K562 (cell line): ENCODE measurements around the gene MYO18B. TPM values are rescaled to one million over a fixed set of nuclear protein-coding genes. Genes with fewer than 3 reads are reported as not detected.
A peak's percentile ranks its signal among the peaks of the same experiment; 100 is the strongest.

Experiments
- ATAC-seq: fragments of 200-7000 bp; cut with Tn5 transposase; 3 replicates; pipeline ENCODE4 v1.9.1; 2020; ENCODE audit warnings: moderate library complexity
- BruUV-seq: library from RNA; stranded (reverse); fragments of 400-500 nt; replicated peaks from 2 replicates; lab custom pipeline; 2021; lab: Mats Ljungman, UMichigan
- CTCF ChIA-PET: fragments of 300-600 bp; formaldehyde crosslinking; extraction: SDS; loops from one replicate; lab custom pipeline; 2021; ENCODE audit warnings: low intra/inter-chr PET ratio; lab: Yijun Ruan, JAX
- POLR2A ChIA-PET: fragments of 300-600, 350-650 bp; sonication (Branson Sonifier 250); formaldehyde crosslinking; extraction: SDS; loops from one replicate; lab custom pipeline; 2021; ENCODE audit warnings: antibody characterized with exemption, inconsistent platforms; lab: Yijun Ruan, JAX
- DNase-seq, 4 experiments: peaks; one replicate each; pipeline versions ENCODE4 v3.0.0 to v3.0.0-alpha.2; 2011 to 2018; ENCODE audit warnings: low spot score in 3 of 4, mixed read lengths in 3 of 4; ENCODE audit errors: extremely low read depth in 1 of 4
- FAIRE-seq: peaks from 2 replicates; lab custom pipeline; 2011; peaks lifted over from hg19 to GRCh38; lab: Jason Lieb, UNC
- H2AFZ ChIP-seq: 2 replicates; pipeline ENCODE4 v1.6.0; 2011; ENCODE audit warnings: low read depth, low read length, control low read depth, inconsistent platforms
- H3K27ac ChIP-seq: fragments of 200-600 bp; 3 replicates; pipeline ENCODE4 v1.8.0; 2011; ENCODE audit warnings: low read depth, mild to moderate bottlenecking, control low read depth, inconsistent platforms, low read length, moderate library complexity, mixed read lengths; ENCODE audit errors: extremely low read depth
- H3K27me3 ChIP-seq, 2 experiments: fragments of 300-600 bp in 1 of 2; 2 replicates in 1 of 2; 3 replicates in 1 of 2; pipeline versions ENCODE4 v1.6.0 to v1.8.0; 2011; ENCODE audit warnings: inconsistent platforms in 2 of 2, low read length in 2 of 2, mild to moderate bottlenecking in 1 of 2, mixed read lengths in 1 of 2, moderate library complexity in 1 of 2; ENCODE audit not compliant: control insufficient read depth in 2 of 2, insufficient read depth in 2 of 2
- H3K36me3 ChIP-seq: fragments of 300-600 bp; 3 replicates; pipeline ENCODE4 v1.8.0; 2011; ENCODE audit warnings: mild to moderate bottlenecking, low read length, inconsistent platforms; ENCODE audit not compliant: control insufficient read depth, insufficient read depth
- H3K4me1 ChIP-seq, 2 experiments: fragments of 200-600 bp in 1 of 2; replicated peaks in 1 of 2; 2 replicates in 1 of 2; 3 replicates in 1 of 2; pipeline versions ENCODE4 v1.5.1 to v1.8.0; 2011; ENCODE audit warnings: inconsistent platforms in 2 of 2, low read length in 2 of 2, mild to moderate bottlenecking in 1 of 2, mixed read lengths in 1 of 2, moderate library complexity in 1 of 2; ENCODE audit not compliant: control insufficient read depth in 2 of 2, insufficient read depth in 2 of 2
- H3K4me2 ChIP-seq: 2 replicates; pipeline ENCODE4 v1.6.1; 2011; ENCODE audit warnings: low read length, control low read depth, inconsistent platforms, mixed read lengths; ENCODE audit not compliant: insufficient read depth
- H3K4me3 ChIP-seq: fragments of 200-600 bp; sonication (generic), shearing (Covaris generic); 2 replicates; pipeline ENCODE4 v1.5.1; 2016; ENCODE audit warnings: control low read depth, inconsistent platforms
- H3K79me2 ChIP-seq: fragments of 200-600 bp; 3 replicates; pipeline ENCODE4 v1.8.0; 2011; ENCODE audit warnings: low read length, inconsistent platforms; ENCODE audit not compliant: control insufficient read depth, insufficient read depth
- H3K9ac ChIP-seq, 2 experiments: 2 replicates each; pipeline versions ENCODE4 v1.6.0 to v1.6.1; 2011; ENCODE audit warnings: low read depth in 2 of 2, low read length in 2 of 2, control low read depth in 1 of 2, inconsistent platforms in 1 of 2, mild to moderate bottlenecking in 1 of 2, mixed read lengths in 1 of 2; ENCODE audit not compliant: insufficient read depth in 1 of 2
- H3K9me1 ChIP-seq: one replicate; pipeline ENCODE4 v1.6.0; 2011; ENCODE audit warnings: inconsistent platforms, mild to moderate bottlenecking, low read length, moderate library complexity; ENCODE audit not compliant: control insufficient read depth, insufficient read depth
- H3K9me3 ChIP-seq: replicated peaks from 2 replicates; pipeline ENCODE4 v1.5.1; 2011; ENCODE audit warnings: low read depth, low read length, inconsistent platforms; ENCODE audit not compliant: control insufficient read depth, insufficient read depth
- H4K20me1 ChIP-seq: replicated peaks from 2 replicates; pipeline ENCODE4 v1.6.1; 2011; ENCODE audit warnings: low read length, inconsistent platforms, mixed read lengths; ENCODE audit not compliant: control insufficient read depth, insufficient read depth
- POLR2G ChIP-seq: fragments of 200-400 bp; formaldehyde crosslinking; IDR thresholded peaks from 2 replicates; pipeline ENCODE4 v1.6.1; 2017; ENCODE audit warnings: low read depth, mild to moderate bottlenecking, antibody characterized with exemption, low read length, moderate library complexity
- POLR3A ChIP-seq: IDR thresholded peaks from 2 replicates; pipeline ENCODE4 v1.6.1; 2011; ENCODE audit warnings: borderline replicate concordance, mild to moderate bottlenecking, moderate library complexity; ENCODE audit not compliant: insufficient read length, insufficient read depth; ENCODE audit errors: extremely low read depth
- ZBTB40 ChIP-seq, 2 experiments: fragments of 450-650 bp in 1 of 2; sonication (generic) in 1 of 2; formaldehyde crosslinking in 1 of 2; IDR thresholded peaks; 2 replicates each; pipeline versions ENCODE4 v1.7.1 to v1.9.0; 2016 to 2022; ENCODE audit warnings: inconsistent platforms in 1 of 2, mild to moderate bottlenecking in 1 of 2, missing genetic modification reagents in 1 of 2
- ZNF444 ChIP-seq: fragments of 250-450 bp; sonication (Bioruptor Pico); IDR thresholded peaks from 2 replicates; pipeline ENCODE4 v1.4.0; 2020; ENCODE audit warnings: mild to moderate bottlenecking, moderate library complexity
- WGBS: fragments of 100-300 bp; shearing (Covaris generic); methylation state at CpG from one replicate; pipeline ENCODE4 v1.1.6; 2016; ENCODE audit warnings: low coverage, mixed read lengths; ENCODE audit not compliant: insufficient coverage; ENCODE audit errors: missing lambda C conversion rate; 5-methylcytosine and 5-hydroxymethylcytosine counted together
- in situ Hi-C: fragments of 300-500 bp; cut with MboI; formaldehyde crosslinking; loops from 4 replicates; pipeline ENCODE4 v1.15.0; 2018; ENCODE audit warnings: inconsistent platforms, mixed read lengths
- intact Hi-C: fragments of 100-400 bp; cut with micrococcal nuclease; formaldehyde crosslinking; loops from 2 replicates; pipeline ENCODE4 v1.14.2; 2022
- polyA plus RNA-seq, 8 experiments: library from polyadenylated mRNA; depleted of rRNA in 4 of 8; stranded (reverse) in 5 of 8; unstranded in 3 of 8; fragments of >200 nt; fragmentation: Nextera tagmentation in 2 of 8; fragmentation: Illumina TruSeq in 1 of 8; extraction: Ambion mirVana in 2 of 8; extraction: Trizol in 1 of 8; gene quantifications; 2 replicates each; pipeline versions ENCODE4 v1.2.1 to v1.2.3, GENCODE V29; 2011 to 2014; ENCODE audit warnings: inconsistent platforms in 1 of 8, missing spikeins in 1 of 8
- total RNA-seq, 7 experiments: library from RNA; depleted of rRNA in 6 of 7; stranded (reverse); fragments of >200 nt in 6 of 7; fragmentation: Illumina TruSeq in 2 of 7; extraction: Trizol in 2 of 7; gene quantifications; 2 replicates each; pipeline versions ENCODE4 v1.2.1 to v1.2.3, GENCODE V29; 2011 to 2021; ENCODE audit warnings: low replicate concordance in 1 of 7

MYO18B gene
- total and polyA plus RNA-seq, 9 of the 15 experiments (the other 6 are each of a cell fraction or from before 2014, with no cell fraction given): 0.06 to 7.0 (median 4.3) TPM

- ChIA-PET POLR2A (interaction anchor here (0.7 kb wide), 1 partner anchor 31 kb away, joined by 3 read pairs; no protein-coding TSS in a partner anchor), CTCF (no interaction called here)
- Histone ChIP-seq H2AFZ (no peak overlapping the region), H3K4me2 (no peak overlapping the region), H3K9me3 (no peaks in the 10 kb centered on the region), H3K9ac (no peak overlapping the region), H3K79me2 (no peaks in the 10 kb centered on the region), H3K4me3 (no peak overlapping the region), H3K4me1 (no peaks in the 10 kb centered on the region), H4K20me1 (no peaks in the 10 kb centered on the region; the same call in 1 of the 2 replicates), H3K9me1 (no peaks in the 10 kb centered on the region), H3K27ac (no peak overlapping the region), H3K27me3 (no peaks in the 10 kb centered on the region), H3K36me3 (peaks cover 9% of the 10 kb centered on the region; the same call in 2 of the 3 replicates)
- in situ Hi-C loops: no loop called here
- DNase-seq (no peak), FAIRE-seq (no peak), ATAC-seq (no peak)
- WGBS: 63% methylated on average over 3 of the region's 3 CpGs
- intact Hi-C loops: no loop called here
- no TSS peak for BruUV-seq
- peak; percentile 90 for TF ChIP-seq ZBTB40 (IDR thresholded peaks at IDR 0.05)
- TF ChIP-seq ZBTB40 (CRISPR knock-in tag; IDR thresholded peaks at IDR 0.05): peak; percentile 77
- TF ChIP-seq POLR3A: no peak
- no peak for TF ChIP-seq ZNF444 (CRISPR knock-in tag)
- no peak for TF ChIP-seq POLR2G
Observed at GRCh38 chr22:25878933-25879332, 136.9 kb downstream of the MYO18B start.
